HG03045 (cell line): ENCODE measurements around the gene TSPAN9.

Experiments used
- ATAC-seq: cut with Tn5 transposase; IDR thresholded peaks from one replicate; pipeline ENCODE4 v1.9.1; 2021; ENCODE audit warnings: mild to moderate bottlenecking, moderate library complexity; ENCODE audit not compliant: unreplicated experiment

The TSPAN9 gene

DNA sequence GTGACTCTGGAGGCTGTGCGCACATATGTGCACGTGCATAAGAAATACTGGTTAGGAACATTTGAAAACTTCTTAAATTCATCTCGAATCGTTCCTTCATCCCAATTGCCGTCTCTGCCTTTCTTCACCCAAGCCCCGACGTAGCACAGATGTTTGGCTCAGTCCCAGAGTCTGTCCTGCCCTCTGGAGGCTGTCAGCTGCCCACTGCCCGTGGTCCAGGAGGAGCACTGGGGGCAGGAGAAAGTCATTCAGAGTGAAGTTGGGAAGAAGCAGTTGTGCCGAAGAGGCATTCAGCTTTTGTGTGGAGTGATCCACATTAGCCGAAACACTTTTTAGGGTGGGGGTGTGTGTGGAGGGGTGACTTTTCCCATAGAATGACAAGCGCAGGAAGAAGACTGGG lies 124.9 kb downstream of the TSPAN9 start:
- no peak for ATAC-seq

DNA sequence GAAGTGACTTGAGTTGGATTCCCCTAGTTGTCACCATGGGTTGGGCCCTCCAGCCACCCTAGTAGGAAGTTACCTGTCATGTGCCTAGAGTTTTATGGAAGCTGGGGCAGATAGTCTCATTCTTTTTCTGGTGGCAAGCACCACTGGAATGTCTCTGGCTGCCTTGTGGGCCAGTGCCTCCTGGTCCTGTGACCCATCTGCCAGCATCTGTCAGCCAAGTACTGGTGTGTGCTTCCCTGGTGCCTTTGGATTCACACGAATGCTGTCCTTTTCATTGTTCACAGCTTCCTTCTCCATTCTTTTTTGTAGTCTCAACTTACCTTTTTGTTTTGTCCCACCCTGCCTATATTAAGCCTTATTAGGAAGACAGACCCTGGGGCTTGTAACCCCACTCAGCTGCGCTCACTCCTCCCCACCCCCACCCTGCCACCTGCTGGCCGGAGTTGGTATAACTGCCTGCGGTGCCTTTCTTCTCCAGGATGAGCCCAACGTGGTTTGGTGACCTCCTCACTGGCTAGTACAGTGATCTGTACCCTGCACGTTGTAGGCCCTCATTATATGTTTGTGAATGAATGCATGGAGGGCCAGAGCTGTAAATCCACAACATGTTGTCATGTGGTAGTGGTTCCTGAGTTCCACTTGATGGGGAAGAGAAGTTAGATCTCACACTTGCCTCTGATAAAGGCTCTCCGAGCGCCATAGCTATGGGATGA lies 125.7 kb downstream of the TSPAN9 start:
- no peak for ATAC-seq

DNA sequence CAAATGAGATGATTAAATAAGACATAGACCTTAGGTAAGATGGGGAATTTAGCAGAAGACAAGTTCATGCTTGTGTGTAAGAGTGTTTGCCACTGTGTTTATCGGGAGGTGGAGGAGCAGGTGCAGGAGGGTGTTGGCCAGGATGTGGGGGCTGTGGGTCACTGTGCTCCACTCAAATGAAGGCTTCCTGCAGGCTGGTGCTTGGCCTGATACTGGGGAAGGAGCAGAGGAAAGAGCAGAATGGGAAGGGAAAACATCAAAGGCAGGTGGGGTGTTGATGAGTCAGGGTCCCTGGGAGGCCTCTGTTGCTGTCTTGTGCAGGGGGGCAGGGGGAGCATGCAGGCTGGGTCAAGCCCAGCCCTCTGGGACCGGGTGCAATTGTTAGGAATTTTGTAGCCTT lies 126.5 kb downstream of the TSPAN9 start:
- ATAC-seq, result no peak

DNA sequence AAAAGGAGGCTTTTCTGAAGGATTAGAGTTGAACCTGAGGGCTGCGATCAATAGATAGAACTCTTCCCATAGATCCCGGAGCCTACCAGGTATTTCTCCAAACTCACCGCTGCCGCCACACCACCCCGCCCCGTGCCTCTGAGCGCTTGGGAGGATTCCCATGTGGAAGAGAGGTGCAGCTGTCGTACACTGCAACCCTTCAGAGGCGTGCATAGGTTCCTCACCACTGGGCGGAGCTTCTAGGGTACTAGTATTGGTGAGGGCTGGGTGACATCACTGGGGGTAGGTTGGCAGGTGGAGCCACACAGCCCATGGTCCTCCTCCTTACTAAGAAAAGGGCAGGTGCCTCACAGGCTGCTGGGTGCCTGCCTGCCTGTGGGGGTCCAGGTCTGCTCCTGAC lies 127.0 kb downstream of the TSPAN9 start:
- no peak for ATAC-seq

DNA sequence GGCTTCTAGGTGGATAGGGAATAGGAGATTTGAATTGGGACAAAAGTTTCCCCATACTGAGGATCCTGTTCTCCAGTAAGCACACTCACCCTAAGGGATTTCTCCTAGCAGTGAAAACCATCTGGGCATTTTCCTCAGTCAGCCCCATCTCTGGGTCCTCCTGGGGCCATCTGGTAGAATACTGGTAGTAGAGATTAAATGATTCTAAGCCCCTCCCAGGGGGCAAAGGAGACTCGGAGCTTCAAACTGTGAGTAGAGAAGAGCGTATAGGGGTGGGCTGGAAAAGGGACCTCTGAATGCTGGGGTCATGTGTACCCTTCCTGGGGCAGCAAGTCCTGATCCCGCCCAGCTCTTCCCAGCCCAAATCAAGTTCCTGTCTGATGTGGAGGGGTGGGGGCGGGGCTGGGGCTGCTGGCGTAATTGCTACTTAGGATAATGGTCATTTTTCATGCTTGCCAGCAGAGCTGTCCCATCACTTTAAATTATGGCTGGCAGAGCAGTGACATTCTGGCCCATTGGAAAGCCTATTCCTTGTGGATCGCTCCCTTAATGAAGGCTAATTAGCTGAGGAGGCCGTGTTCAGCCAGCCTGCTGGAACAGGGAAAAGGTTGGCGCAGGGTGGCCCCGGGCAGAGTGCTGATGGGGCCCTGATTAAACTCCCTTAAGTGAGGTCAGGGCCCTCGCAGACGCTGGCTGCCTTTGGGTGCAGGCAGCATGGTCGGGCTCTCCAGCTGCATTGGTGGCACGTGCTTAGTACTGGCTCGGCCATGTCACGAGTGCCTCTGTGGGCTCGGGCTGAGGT lies 127.8 kb downstream of the TSPAN9 start:
- ATAC-seq, result no peak

DNA sequence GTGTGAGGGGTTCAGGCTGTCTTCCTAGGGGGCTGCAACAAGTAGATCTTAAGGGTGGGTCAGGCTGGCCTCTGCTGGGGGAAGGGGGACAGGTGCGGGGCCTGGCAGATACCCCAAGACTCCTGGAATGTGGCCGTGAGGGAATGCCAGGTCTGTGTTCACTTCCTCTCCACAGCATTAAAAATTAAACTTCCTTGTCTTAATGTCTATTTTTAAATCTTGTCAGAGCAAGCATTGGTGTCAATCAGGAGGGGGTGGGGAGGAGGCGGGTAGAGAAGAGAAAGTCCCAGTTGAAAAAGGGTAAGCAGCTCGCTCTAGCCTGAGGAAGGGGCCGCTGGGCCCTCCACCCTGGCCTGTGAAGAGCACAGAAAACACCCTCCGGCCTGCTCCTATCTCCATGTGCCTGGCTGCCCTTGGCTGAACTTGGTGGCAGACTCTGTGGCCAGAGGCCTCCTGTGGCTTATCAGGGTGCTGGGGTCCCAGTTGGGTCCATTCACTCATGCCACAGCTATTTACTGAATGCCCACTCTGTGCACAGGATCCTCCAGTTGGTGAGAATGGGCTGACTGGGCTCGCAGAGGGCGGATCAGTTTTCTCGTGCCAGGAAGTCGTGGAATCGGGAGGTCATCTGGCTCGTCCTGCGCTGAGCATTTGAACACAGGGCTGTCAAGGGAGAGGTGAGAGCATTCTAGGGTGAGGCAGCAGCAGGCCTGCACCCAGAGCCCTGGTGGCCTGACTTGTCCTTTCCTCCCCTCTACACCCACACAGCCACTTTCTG lies 128.8 kb downstream of the TSPAN9 start:
- no peak for ATAC-seq

DNA sequence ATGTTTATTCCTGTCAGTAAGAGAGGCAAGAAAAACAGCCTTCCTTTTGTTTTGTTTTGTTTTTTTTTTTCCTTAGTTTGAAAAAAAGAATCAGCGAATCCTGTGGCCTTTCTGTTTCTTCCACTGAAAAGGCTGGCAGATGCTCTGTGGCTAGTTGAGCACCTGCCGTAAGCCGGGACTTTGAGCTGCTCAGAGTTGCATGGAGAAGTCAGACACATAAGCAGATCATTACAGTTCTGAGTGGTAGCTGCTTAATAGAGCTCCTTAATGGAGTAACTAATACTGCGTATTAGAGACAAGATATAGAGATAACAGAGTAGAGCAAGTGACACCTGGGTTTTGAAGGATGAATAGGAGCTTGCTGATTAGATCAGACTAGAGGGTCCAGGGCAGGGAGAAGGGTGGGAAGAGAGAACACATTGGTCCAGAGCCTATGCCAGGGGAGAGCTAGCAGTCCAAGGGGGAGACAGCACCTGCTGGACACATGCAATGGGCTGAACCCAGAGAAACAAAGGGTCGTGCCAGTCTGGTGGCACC lies 129.4 kb downstream of the TSPAN9 start:
- ATAC-seq, result no peak

DNA sequence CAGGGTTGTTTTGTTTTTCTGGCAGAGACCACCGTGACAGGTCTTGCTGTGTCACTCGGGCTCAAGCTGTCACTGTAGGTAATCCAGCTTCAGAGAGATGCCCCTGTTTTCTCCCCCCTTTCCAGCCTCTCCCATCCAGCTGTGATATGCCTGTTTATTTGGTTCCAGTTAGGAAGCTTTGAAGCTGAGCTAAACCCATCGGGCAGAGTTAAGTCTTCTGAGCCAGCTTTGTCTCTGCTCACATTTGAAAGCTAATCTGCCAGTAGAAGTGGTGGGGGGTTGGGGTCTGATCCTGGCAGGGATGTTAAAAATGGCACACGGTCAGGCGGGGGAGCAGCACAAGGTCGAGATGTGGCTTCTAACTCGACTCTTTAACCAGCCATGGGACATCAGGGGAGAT lies 130.0 kb downstream of the TSPAN9 start:
- no peak for ATAC-seq

DNA sequence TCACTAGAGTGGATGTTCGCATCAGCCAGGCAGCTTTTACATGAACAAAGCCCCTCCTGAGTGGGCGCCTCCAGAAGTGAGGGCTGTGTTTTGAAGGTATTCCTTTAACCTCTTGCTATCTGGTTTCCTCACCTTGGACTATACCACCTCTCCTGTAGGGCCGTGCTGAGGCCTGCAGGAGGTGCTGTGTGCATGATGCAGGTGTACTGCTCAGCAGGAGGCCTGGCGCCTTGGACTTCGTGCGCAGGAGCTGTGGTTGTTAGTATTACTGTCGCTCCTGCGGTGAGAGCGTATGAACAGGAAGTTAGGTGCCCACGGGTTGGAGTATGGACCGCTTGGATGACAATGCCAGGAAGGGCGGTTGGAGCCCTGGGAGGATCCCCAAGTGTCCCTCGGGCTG lies 130.7 kb downstream of the TSPAN9 start:
- no peak for ATAC-seq

DNA sequence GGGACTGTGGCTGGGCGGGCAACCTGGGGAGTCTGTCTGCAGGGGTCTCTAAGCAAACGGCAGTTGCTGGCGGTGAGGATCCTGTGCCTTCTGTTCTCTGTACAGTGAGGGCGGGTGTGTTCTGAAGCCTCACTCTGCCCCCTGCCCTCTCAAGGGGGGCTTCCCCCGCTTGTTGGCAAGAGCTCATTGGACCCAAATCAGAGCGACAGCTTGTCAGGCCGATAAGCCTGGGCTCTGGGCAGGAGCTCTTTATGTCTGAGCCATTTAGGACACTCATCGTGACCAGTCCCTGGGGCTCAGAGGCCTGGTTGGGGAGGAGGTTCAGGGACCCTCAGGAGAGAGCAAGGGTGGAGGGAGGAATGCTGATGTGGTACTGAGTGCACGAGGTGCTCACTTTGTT lies 136.0 kb downstream of the TSPAN9 start:
- no peak for ATAC-seq

DNA sequence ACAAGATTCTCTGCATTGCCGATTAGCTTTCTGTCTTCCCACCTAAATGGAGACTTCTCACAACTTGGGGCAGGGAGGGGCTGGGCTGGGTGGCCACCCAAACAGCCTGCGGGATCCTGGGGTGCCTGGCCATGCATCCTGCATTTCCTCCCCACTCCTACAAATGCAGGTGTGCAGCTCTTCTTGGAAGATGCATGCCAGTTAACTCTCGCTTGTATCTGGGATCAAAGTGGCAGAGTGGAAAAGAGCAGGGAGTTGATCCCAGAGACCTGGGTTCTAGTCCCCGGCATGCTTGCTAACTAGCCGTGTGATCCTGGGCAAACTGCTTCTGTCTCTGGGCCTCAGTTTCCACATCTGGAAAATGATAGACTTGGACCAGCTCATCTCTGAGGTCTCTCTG lies 136.6 kb downstream of the TSPAN9 start:
- ATAC-seq, result no peak

DNA sequence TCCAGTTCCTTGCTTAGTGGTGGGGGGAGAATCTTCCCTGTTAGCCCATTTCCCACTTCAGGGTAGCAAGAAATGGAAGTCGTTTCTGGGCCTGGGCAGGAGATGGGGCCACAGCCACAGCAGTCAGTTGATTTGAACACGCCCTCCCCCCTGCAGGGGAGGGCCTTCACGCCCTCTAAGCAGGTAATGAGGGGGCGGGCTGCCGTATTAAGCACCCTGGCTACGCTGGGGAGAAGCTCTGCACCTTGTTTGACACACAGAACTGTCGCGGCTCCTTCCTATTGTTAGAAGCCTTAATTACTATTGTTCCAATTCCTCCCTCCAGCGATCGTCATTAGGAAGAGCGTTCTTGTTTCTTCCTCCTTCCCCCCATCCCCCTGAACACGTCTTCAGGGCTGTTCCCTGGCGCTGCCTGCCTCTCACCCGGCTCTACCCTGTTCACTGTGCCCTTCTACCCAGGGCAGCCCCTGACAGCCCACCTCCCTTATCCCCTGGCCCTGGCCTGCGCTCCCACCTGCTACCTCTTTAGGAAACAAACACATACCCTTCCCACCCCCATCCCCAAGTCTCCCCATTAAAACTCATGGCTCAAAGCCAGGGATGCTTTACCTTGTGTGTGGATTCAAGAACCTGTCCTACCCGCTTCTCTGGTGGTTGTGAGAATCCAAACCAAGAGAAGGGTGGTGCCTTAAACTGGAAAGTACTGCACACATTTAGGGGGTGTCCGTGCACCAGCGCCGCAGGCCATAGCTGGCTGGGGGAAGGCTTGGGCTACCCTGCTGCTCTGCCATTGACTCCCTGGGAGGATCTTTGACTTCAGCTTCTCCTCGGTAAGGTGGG lies 137.6 kb downstream of the TSPAN9 start:
- ATAC-seq, result no peak

DNA sequence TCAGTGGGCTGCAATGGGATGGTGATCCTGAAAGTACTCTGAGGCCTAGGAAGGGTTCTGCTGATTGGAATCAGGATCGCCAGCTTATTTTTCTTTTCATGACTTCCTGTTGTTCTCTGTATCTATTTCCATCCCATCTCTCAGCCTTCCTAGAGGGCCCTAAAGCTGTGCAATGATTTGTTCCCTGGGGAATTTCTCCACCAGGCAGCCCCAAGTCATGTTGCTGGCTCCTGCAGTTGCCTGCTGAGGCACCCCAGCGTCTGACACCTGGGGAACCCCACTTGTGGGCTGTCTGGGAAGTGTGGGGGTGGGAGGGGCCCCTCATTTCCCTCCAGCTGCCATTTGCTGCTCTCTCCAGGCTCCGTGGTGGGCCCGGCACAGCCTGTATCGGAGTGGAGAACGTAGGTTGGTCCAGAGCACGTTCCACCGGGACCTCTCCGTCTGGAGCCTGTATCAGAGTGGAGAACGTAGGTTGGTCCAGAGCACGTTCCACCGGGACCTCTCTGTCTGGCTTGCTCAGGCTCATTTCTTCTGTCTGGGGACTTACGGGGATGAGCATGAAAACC lies 138.3 kb downstream of the TSPAN9 start:
- ATAC-seq, result no peak

DNA sequence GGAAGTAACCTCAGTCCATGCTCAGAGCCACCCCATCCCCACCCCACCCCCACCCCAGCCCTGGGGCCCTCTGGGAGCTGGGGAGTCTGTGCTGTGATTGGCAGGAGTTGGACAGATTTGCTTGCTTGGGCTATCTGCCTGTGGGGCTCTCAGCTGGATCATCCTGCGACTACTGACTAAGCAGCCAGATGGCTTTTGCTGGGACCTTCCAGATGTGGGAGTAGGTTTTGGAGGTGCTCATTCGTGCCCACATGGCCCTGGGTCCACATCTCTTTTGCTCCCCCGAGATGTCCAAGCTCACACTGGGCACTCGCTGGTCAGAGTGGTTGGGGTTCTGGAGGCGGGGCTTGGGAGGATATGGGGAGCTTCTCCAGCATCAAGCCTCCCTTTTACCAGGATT lies 138.9 kb downstream of the TSPAN9 start:
- ATAC-seq, result no peak

DNA sequence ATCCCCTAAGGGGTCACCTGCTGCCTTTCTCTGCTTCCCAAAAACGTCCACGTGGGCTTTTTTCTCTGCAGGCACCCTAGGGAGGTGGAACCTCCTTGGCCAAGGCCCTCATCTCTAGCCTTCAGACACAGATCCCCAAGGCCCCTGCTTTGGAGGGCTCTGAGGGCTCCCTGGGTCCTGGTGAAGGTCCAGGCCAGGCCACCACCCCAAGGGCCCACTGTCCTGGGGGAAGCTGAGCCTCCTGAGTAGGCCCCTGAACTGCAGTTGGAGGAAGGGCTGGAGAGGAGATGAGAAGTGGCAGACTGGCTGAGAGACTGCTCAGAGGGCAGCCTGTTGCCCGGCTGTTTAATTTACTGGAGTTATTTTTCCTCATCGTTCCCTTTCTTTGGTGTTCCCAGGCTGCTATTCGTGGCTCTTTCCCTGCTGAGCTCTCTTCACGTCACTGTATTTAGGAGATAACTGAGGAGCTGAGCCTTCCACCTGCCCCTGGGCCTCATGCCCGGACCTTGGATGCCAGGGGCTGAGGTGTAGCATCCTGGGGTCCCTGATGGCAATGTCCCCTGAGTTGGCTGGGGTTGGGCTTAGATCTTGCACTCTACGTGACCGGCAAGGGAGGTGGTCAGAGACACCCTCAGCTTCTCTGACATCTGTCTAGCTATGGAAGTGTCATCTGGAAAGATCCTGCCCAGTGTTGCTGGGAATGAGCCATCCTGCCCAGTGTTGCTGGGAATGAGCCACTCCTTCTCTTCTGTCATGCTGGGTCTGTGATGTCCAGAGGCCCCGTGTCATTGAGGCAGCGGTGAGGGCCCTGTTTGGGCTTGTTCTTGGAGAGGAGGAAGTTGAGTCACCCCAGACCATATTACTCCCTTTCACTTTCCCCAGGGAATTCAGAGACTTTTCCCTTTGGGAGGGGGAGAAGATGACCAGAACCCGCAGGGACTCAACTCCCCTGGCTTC lies 139.8 kb downstream of the TSPAN9 start:
- no peak for ATAC-seq

DNA sequence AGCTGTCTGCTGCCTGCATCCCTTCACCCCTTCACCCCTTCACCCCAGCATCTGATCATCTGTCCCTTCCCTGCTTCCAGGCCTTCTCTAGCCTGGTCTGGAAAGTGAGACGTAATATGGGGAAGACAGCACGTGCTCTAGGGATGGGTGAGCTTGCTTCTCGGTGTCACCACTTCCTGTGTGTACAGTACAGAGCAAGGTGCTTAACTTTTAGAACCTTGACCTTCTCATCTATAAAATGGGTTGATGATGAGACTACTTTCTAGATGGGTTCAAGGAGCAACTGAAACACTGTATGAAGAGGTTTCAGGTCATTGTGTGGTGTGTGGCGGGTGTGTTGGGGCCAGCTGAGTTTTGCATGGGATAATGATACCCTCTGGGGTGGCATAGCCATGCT lies 140.5 kb downstream of the TSPAN9 start:
- no peak for ATAC-seq

DNA sequence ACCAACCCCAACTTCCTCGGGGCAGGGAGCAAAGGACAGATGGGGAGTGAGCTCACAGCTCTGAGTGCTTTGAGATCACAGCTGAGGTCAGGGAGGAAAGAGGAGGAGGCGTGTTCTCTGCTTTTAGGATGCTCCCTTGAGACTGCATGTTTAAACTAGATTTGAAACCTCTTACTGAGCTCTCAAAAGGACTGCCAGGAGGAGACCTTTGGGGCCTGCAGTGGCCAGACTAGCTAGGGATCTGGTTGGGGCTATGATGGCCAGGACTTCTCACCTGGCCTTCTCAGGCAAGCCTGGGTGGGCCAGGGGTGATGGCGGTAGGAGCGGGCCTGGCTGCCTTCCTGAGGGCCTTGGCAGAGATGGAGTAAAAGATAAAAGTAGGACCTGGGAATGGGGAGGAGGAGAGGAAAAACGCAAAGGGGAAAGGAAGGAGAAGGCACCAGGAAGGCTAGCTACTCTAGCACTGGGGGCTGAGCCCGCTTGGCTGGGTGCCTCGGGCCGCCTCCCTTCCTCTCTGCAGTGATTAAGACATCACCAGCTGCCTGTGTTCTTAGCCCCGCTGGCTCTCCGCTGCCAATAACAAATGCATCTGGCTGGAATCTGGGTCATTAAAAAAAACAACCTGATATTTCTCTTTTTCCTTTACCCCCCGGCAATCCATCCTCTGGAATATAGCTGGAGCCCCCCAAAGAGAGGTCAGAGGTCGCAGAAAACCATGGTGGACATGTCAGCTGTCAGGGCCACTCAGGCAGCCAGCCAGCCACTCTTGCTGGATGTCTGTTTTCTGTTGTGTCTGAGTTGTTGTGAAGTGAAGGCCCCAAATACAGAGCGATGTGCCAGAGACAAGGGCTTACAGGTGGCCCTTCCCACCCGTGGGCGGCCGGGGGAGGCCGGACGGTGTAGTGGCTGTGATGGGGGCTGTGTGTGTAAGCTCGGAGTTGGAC lies 141.3 kb downstream of the TSPAN9 start:
- ATAC-seq, result no peak

DNA sequence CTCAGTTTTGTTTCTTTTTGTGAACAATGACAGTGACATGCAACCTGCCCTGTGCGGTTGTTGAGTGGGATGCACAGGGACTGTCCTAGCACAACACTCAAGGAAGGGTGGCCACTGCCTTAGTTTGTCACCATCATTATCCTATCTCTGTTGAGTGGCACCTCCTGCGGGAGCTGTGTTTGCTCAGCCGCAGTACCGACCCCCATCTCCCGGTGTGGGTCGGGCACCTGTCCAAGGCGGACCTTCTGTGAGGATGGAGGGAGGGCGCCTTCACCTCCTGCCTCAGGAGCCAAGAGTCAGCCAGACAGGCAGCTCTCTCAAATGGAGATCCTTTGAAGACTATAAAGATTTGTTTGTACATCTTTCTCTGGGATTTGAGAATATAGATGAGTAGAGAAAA lies 142.1 kb downstream of the TSPAN9 start:
- no peak for ATAC-seq
